ENCODE results near the gene PPFIBP2. TPM values are rescaled to one million over a fixed set of nuclear protein-coding genes. Genes with fewer than 3 reads are reported as not detected.

The PPFIBP2 gene
- total RNA-seq, 1 experiment from 2014 or later = 5.7 TPM

DNA sequence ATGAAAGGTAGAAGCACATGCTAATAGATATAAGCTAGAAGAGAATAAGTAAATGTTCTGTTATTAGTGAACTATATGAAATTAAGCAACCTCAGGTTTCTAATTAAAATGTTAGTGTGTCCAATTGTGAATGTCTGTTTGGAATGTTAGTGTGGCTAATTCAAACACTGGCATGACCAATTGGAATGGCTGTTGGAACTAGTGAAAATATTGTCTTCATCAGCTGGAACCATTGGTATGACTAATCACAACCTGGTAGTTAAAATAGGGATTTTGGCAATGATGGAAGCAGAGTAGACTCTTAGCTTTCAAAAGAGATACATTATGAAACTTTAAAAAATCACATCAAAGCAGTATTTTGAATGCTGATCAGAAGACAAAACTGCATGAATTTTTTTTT lies 92.7 kb downstream of the PPFIBP2 start:
- no peak for TF ChIP-seq EZH2 (IDR thresholded peaks at IDR 0.05; ENCODE audit: borderline replicate concordance, low read depth, low read length, poor library complexity, severe bottlenecking)
- intact Hi-C loops (cut with micrococcal nuclease; ENCODE audit: unreplicated experiment) = no loop called here
- DNase-seq (ENCODE audit: low spot score) = no peak
- no peaks in the 10 kb centered on the region for H3K9me3 ChIP-seq (ENCODE audit: low read depth, low read length, poor library complexity, severe bottlenecking)
- H3K36me3 ChIP-seq (ENCODE audit: insufficient read depth, low read length, poor library complexity, severe bottlenecking) = no peaks in the 10 kb centered on the region
- no peak overlapping the region for H3K4me3 ChIP-seq (ENCODE audit: low read depth, low read length, poor library complexity, severe bottlenecking)
- ChIA-PET POLR2A (ENCODE audit: low non-redundant PET) (no interaction called here), CTCF (no interaction called here)
- no TSS peak for BruUV-seq (replicated peaks)
- no peaks in the 10 kb centered on the region for H3K27me3 ChIP-seq (replicated peaks; ENCODE audit: insufficient read depth, low read depth, low read length, poor library complexity)
- H3K4me1 ChIP-seq (ENCODE audit: insufficient read depth, low read length, poor library complexity, severe bottlenecking) = no peaks in the 10 kb centered on the region
- no peak overlapping the region for H3K27ac ChIP-seq (ENCODE audit: low read depth, low read length, poor library complexity, severe bottlenecking)

DNA sequence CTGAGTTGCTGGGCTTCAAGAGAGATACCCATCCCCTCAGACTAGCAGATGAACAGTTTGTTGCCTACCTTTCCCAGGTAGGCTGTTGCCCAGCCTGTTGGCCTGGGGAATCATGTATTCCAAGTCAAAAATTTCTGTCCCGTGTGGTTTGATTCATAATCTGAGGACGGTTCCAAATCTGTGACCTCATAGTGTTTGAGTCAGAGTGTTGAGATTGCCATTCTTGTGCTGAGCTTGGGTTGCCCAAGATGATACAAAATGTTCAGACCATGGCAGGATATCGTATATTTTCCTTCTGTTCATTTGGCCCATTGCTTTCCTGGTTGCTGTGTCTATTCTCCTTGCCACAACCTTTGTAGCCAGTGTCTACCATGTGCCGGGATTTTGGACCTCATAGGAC lies 95.2 kb downstream of the PPFIBP2 start:
- ChIA-PET CTCF (no interaction called here), POLR2A (ENCODE audit: low non-redundant PET) (no interaction called here)
- DNase-seq (ENCODE audit: low spot score) = no peak
- no peaks in the 10 kb centered on the region for H3K9me3 ChIP-seq (ENCODE audit: low read depth, low read length, poor library complexity, severe bottlenecking)
- H3K4me3 ChIP-seq (ENCODE audit: low read depth, low read length, poor library complexity, severe bottlenecking) = no peak overlapping the region
- H3K27ac ChIP-seq (ENCODE audit: low read depth, low read length, poor library complexity, severe bottlenecking) = no peak overlapping the region
- H3K4me1 ChIP-seq (ENCODE audit: insufficient read depth, low read length, poor library complexity, severe bottlenecking) = no peaks in the 10 kb centered on the region
- no peaks in the 10 kb centered on the region for H3K36me3 ChIP-seq (ENCODE audit: insufficient read depth, low read length, poor library complexity, severe bottlenecking)
- intact Hi-C loops (cut with micrococcal nuclease; ENCODE audit: unreplicated experiment) = no loop called here
- H3K27me3 ChIP-seq (replicated peaks; ENCODE audit: insufficient read depth, low read depth, low read length, poor library complexity) = no peaks in the 10 kb centered on the region
- TF ChIP-seq, protein P1, sequence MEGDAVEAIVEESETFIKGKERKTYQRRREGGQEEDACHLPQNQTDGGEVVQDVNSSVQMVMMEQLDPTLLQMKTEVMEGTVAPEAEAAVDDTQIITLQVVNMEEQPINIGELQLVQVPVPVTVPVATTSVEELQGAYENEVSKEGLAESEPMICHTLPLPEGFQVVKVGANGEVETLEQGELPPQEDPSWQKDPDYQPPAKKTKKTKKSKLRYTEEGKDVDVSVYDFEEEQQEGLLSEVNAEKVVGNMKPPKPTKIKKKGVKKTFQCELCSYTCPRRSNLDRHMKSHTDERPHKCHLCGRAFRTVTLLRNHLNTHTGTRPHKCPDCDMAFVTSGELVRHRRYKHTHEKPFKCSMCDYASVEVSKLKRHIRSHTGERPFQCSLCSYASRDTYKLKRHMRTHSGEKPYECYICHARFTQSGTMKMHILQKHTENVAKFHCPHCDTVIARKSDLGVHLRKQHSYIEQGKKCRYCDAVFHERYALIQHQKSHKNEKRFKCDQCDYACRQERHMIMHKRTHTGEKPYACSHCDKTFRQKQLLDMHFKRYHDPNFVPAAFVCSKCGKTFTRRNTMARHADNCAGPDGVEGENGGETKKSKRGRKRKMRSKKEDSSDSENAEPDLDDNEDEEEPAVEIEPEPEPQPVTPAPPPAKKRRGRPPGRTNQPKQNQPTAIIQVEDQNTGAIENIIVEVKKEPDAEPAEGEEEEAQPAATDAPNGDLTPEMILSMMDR (conservative IDR thresholded peaks at IDR 0.05; ENCODE audit: low read depth, low read length) = no peak
- no peak for TF ChIP-seq EZH2 (IDR thresholded peaks at IDR 0.05; ENCODE audit: borderline replicate concordance, low read depth, low read length, poor library complexity, severe bottlenecking)
- BruUV-seq (replicated peaks) = no TSS peak

DNA sequence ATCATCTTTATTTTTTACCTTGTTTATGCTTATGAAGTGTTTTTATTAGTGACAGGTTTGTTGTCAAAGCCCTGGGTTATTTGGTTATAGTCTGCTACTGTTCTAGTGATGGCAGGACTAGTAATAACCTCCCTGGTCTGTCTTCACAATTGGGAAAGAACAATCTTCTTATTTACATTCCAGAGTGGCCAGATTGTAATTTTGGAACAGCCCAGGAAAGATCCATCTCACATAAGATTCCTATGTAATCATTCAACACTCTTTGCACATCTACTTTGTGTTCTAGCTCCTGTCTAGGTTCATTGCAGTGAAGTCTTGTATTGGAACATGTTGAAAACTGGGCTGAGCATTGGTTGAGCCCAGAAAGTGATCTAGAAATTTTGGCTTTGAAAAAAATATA lies 95.7 kb downstream of the PPFIBP2 start:
- ChIA-PET POLR2A (ENCODE audit: low non-redundant PET) (no interaction called here), CTCF (no interaction called here)
- no peaks in the 10 kb centered on the region for H3K9me3 ChIP-seq (ENCODE audit: low read depth, low read length, poor library complexity, severe bottlenecking)
- BruUV-seq (replicated peaks) = no TSS peak
- TF ChIP-seq, protein P1 (conservative IDR thresholded peaks at IDR 0.05; ENCODE audit: low read depth, low read length) = no peak
- no peak for TF ChIP-seq EZH2 (IDR thresholded peaks at IDR 0.05; ENCODE audit: borderline replicate concordance, low read depth, low read length, poor library complexity, severe bottlenecking)
- no peak for DNase-seq (ENCODE audit: low spot score)
- H3K27me3 ChIP-seq (replicated peaks; ENCODE audit: insufficient read depth, low read depth, low read length, poor library complexity) = no peaks in the 10 kb centered on the region
- H3K36me3 ChIP-seq (ENCODE audit: insufficient read depth, low read length, poor library complexity, severe bottlenecking) = no peaks in the 10 kb centered on the region
- no peak overlapping the region for H3K4me3 ChIP-seq (ENCODE audit: low read depth, low read length, poor library complexity, severe bottlenecking)
- intact Hi-C loops (cut with micrococcal nuclease; ENCODE audit: unreplicated experiment) = no loop called here
- no peaks in the 10 kb centered on the region for H3K4me1 ChIP-seq (ENCODE audit: insufficient read depth, low read length, poor library complexity, severe bottlenecking)
- no peak overlapping the region for H3K27ac ChIP-seq (ENCODE audit: low read depth, low read length, poor library complexity, severe bottlenecking)

DNA sequence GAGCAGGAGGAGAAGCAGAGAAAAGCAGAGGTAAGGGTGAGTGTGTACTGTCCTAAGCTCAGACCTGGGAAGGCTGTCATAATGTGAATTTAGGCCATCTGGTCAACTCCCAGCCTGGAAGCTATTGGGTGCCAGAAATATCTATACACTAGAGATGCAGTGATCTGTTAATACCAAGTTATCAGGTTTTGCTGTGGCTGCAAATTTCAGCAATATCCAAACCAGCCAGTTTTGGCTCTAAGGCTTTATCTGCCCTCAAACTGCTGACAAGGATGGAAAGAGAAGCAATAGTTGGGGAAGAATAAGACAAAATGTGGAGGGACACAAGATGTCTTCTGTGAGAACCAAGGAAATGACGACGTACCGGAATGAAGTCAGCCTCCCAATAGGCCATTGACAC lies 96.6 kb downstream of the PPFIBP2 start:
- Histone ChIP-seq H3K9me3 (ENCODE audit: low read depth, low read length, poor library complexity, severe bottlenecking) (no peaks in the 10 kb centered on the region), H3K27me3 (replicated peaks; ENCODE audit: insufficient read depth, low read depth, low read length, poor library complexity) (no peaks in the 10 kb centered on the region), H3K27ac (ENCODE audit: low read depth, low read length, poor library complexity, severe bottlenecking) (no peak overlapping the region), H3K4me3 (ENCODE audit: low read depth, low read length, poor library complexity, severe bottlenecking) (no peak overlapping the region), H3K36me3 (ENCODE audit: insufficient read depth, low read length, poor library complexity, severe bottlenecking) (no peaks in the 10 kb centered on the region), H3K4me1 (ENCODE audit: insufficient read depth, low read length, poor library complexity, severe bottlenecking) (no peaks in the 10 kb centered on the region)
- DNase-seq (ENCODE audit: low spot score) = no peak
- ChIA-PET POLR2A (ENCODE audit: low non-redundant PET) (no interaction called here), CTCF (no interaction called here)
- BruUV-seq (replicated peaks) = no TSS peak
- TF ChIP-seq, protein P1 (conservative IDR thresholded peaks at IDR 0.05; ENCODE audit: low read depth, low read length) = no peak
- no peak for TF ChIP-seq EZH2 (IDR thresholded peaks at IDR 0.05; ENCODE audit: borderline replicate concordance, low read depth, low read length, poor library complexity, severe bottlenecking)
- intact Hi-C loops (cut with micrococcal nuclease; ENCODE audit: unreplicated experiment) = no loop called here
